Psoas muscle (tissue), 8 donors: ENCODE measurements around the gene NOTO. TPM values are rescaled to one million over a fixed set of nuclear protein-coding genes. Genes with fewer than 3 reads are reported as not detected.
A peak's percentile ranks its signal among the peaks of the same experiment; 100 is the strongest.

ENCODE experiments used
- ATAC-seq, 4 donors: fragments of 200-7000 bp; cut with Tn5 transposase; one replicate each; pipeline ENCODE4 v1.9.1; 2020; ENCODE audit warnings: moderate library complexity in 3 of 4, mild to moderate bottlenecking in 2 of 4
- DNase-seq, 2 donors: peaks; one replicate each; pipeline ENCODE4 v3.0.0-alpha.2; 2020
- H3K27ac ChIP-seq: fragments of 200-600 bp; one replicate; pipeline ENCODE4 v1.8.0; 2022
- H3K27me3 ChIP-seq, 3 donors: fragments of 200-600 bp in 1 of 3; one replicate each; pipeline versions ENCODE4 v1.6.1 to v1.8.0; 2013 to 2022; ENCODE audit warnings: low read length in 2 of 3, mild to moderate bottlenecking in 2 of 3, moderate library complexity in 1 of 3; ENCODE audit not compliant: insufficient read depth in 3 of 3
- H3K36me3 ChIP-seq, 2 donors: fragments of 200-600 bp in 1 of 2; one replicate each; pipeline versions ENCODE4 v1.6.1 to v1.8.0; 2013 to 2022; ENCODE audit warnings: low read depth in 1 of 2, mild to moderate bottlenecking in 1 of 2, moderate library complexity in 1 of 2; ENCODE audit not compliant: insufficient read depth in 1 of 2
- H3K4me1 ChIP-seq: fragments of 200-600 bp; one replicate; pipeline ENCODE4 v1.8.0; 2022
- H3K4me3 ChIP-seq: fragments of 200-600 bp; one replicate; pipeline ENCODE4 v1.8.0; 2022; ENCODE audit warnings: mild to moderate bottlenecking
- H3K9me3 ChIP-seq: fragments of 200-600 bp; one replicate; pipeline ENCODE4 v1.8.0; 2022
- CTCF ChIP-seq: fragments of 200-600 bp; IDR thresholded peaks from one replicate; pipeline ENCODE4 v1.8.0; 2022; ENCODE audit warnings: antibody characterized with exemption
- WGBS, 3 donors: extraction: QIAGEN DNeasy Blood & Tissue Kit; methylation state at CpG; one replicate each; pipeline versions ENCODE4 v1.1.6 to v1.1.7; 2013; 5-methylcytosine and 5-hydroxymethylcytosine counted together
- intact Hi-C, 2 donors: fragments of 100-400 bp; cut with DNase I; formaldehyde crosslinking; loops; one replicate each; pipeline versions ENCODE4 v1.11.0 to v1.14.2; 2022
- polyA plus RNA-seq, 3 donors: library from polyadenylated mRNA; stranded (reverse); fragments of 200-250 nt; gene quantifications; one replicate each; pipeline ENCODE4 v1.2.3, GENCODE V29; 2013
- total RNA-seq, 4 donors: library from RNA; stranded (reverse); fragmentation: NEBNext Ultra II Directional in 2 of 4; extraction: Animal tissue kit (Norgen Biotek cat#: 25700) in 2 of 4; gene quantifications; one replicate each; pipeline versions ENCODE4 v1.2.1 to v1.2.4, GENCODE V29; 2021 to 2023
- donor health status: healthy with polysubstance abuse.
- donor health status: DM: no; HTN: no; CAD: no; lungs with moderate emphysema.
- donor health status: Bipolar disorder and iron deficiency.
- donor health status: healthy.
- donor health status: DM: yes; HTN: yes; CAD: no.
- donor health status: DM: no; HTN: no; CAD: no.
- donor health status: DM: no; HTN: no; CAD: no.
- donor health status: DM: yes; HTN: yes; CAD: no.

The NOTO gene
- total and polyA plus RNA-seq, 7 donors, result not detected

DNA sequence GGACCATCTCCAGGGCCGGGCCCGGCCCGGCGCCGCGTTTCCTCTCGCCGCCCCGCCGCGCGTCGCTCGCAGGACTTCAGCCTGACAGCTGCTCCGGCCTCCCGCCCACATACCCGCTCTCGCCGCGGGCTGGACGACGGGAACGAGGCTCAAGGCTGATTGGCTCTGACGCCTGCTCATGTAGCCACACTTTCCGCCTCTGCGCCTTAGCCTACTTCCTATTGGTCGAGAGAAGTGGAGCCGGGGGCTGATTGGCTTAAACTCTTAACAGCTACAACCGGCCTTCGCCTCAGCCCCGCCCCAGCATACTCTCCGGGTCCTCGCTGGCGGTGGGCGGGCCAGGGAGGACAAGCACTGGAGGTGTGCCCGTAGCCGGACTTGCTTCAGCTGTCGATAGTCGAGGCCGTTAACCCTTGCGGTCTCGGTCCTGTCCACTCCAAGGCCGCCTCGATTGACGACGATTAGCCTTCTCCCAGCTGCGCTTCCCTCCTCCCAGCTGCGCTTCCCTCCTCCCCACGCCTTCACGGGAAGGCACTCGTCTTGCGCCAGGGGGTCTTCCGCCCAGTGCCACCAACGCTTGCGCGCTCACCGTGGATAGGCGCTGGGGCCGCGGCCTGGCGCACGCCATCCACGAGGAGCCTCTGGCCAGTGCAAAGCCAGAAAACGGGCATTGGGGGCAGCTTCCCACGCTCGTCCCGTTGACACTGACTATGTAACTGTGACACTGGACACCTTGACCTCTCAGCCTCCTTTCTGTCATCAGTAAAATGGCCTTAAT lies 31.0 kb downstream of the NOTO start, which contains the start of gene PRADC1:
Gene PRADC1 (minus strand): TSS at position 86 of the 778 bp plus-strand sequence. CDS start 79 bp downstream, at position 7.
- Histone ChIP-seq H3K27me3 (no peaks in the 10 kb centered on the region), H3K27ac (peak within 1 kb of the TSS; percentile 95), H3K9me3 (no peaks in the 10 kb centered on the region), H3K4me1 (peaks cover 33% of the 10 kb centered on the region), H3K36me3 (peaks cover 0 to 29% of the 10 kb centered on the region in 2 donors), H3K4me3 (peak within 1 kb of the TSS; percentile 91)
- intact Hi-C loops, result loop anchor here in 1 of 2 donors (2.0 kb wide), 1 partner anchor 19 kb away; the partner anchor contains the start of gene SMYD5
- WGBS, 3 donors, result 0 to 1% (median 0%) methylated on average over 56 to 67 of the region's 67 CpGs
- DNase-seq (peak; percentile 98 to 99), ATAC-seq (peak; percentile 91 to 95 (median 94))
- no peak for TF ChIP-seq CTCF

DNA sequence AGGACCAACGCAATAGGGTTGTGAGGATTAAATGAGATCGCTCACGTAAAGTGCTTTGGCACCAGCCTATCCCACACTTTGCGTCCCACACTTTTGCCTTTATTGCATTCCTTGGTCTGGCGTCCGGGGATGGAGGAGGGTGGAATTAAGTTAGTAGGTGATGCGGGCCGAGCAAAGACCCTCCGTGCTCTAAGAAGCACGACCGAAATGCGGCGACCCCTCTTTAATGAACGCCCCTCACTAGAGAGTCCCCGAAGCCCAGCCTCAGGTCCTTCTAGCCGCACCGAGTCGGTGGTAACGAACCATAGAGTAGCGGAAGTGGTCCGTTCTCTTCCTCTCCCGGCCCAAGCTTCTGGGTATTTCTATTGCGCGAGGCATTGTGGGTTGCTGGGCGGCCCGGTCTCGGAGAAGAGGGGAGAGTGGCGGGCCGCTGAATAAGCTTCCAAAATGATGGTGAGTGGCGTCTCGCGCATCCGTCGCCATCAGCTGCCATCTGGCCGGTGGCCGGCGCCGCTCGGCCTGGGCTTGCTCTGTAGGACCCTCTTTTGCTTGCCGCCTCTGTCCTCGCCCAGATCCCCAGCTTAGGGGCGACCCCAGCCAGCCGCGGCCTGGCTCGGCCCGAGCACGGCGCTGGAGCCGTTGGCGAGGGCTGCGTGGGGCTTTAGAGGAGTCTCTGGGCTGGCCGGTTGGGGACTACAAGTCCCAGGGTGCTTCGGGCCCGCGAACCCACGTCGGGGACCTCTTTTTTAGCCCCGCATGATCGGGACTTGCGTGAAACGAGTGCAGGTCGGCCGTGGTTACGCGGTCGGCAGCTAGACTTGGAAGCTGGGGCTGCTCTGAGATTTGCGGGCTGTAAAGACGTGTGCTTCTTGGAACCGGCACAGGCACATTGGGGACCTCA lies 31.8 kb downstream of the NOTO start, which contains the start of gene CCT7:
Gene CCT7 (plus strand): TSS at position 377 of the 901 bp plus-strand sequence. CDS start 71 bp downstream, at position 448.
- H3K4me1 ChIP-seq, result peaks cover 40% of the 10 kb centered on the region
- ATAC-seq (peak; percentile 81 to 89 (median 82)), DNase-seq (peak; percentile 88 to 92)
- 0% methylated on average over 66 to 69 of the region's 69 CpGs for WGBS, 3 donors
- H3K9me3 ChIP-seq, result no peaks in the 10 kb centered on the region
- H3K27me3 ChIP-seq, result no peaks in the 10 kb centered on the region
- TF ChIP-seq CTCF, result no peak
- peak within 1 kb of the TSS; percentile 91 for H3K4me3 ChIP-seq
- peak within 1 kb of the TSS; percentile 95 for H3K27ac ChIP-seq
- intact Hi-C loops, result loop anchor here in 1 of 2 donors (2.0 kb wide), 1 partner anchor 19 kb away; the partner anchor contains the start of gene SMYD5
- H3K36me3 ChIP-seq, result peaks cover 2 to 27% of the 10 kb centered on the region in 2 donors

DNA sequence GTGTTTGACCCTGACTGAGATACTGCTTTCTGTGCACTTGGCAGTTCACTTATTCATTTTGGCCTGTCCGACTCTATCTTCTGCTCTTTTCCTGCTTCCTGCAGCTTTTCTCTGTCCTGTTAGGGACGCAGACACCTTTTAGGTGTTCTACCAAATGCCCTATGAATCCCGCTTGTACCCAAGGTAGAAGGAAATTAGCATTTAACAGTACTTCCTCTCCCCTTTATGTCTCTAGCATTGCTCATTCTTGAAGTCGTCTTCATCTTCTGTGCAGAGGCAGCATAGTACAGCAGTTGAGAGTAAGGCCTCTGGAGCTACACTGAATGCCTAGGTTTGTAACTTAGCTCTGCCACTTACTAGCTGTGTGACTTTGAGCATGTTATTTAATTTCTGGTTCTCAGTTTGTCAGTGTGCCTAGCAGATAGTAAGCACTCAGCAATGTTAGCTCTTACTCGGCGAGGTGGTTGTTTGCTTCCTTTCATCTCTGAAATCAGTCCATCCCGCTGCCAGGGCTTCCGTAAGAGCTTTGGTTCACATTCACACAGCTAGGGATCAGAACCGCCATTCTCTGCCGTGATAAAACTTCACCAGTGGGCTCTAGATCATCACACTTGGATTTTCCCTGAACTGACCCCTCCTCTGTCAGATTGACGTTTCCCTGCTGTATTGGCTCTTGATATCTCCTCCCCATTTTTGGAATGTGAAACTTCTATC lies 33.1 kb downstream of the NOTO start:
- intact Hi-C loops, result no loop called here
- H3K27ac ChIP-seq, result peak overlapping the region; percentile 95

More for the DNA sequence above, 33.1 kb downstream of the NOTO start:
- peaks cover 2 to 27% of the 10 kb centered on the region in 2 donors for H3K36me3 ChIP-seq
- H3K4me1 ChIP-seq, result peaks cover 51% of the 10 kb centered on the region
- H3K9me3 ChIP-seq, result no peaks in the 10 kb centered on the region
- TF ChIP-seq CTCF, result no peak
- H3K4me3 ChIP-seq, result peak overlapping the region; percentile 91
- DNase-seq (no peak), ATAC-seq (no peak)
- H3K27me3 ChIP-seq, result no peaks in the 10 kb centered on the region
- WGBS, 3 donors, result 63 to 67% (median 63%) methylated on average over 11 of the region's 11 CpGs
